NCI-H1417 treated with DMSO at 0.1 percent for 48 hours (cell line): Measurements from ENCODE around the gene CPD.

ENCODE experiments used
- DNase-seq: peaks from one replicate; lab custom pipeline; 2025; lab: John Stamatoyannopoulos, UW

The CPD gene

DNA sequence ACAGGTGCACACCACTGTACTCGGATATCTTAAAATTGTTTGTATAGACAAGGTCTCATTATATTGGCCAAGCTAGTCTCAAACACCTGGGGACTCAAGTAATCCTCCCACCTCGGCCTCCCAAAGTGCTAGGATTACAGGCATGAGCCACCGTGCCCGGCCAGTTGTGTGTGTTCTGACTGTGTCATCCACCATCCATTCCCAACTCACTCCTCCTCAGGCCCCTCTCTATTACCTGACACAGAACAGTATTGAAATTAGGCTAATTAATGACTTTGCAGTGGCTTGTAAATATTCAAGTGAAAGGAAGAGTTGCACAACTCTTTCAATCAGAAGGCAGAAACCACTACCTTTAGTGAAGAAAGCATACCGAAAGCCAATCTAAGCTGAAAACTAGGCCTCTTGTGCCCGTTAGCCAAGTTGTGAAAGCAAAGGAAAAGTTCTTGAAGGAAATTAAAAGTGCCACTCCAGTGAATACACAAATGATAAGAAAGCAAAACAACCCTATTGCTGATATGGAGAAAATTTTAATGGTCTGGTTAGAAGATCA is 127.2 kb downstream of the CPD start:
- DNase-seq: no peak

DNA sequence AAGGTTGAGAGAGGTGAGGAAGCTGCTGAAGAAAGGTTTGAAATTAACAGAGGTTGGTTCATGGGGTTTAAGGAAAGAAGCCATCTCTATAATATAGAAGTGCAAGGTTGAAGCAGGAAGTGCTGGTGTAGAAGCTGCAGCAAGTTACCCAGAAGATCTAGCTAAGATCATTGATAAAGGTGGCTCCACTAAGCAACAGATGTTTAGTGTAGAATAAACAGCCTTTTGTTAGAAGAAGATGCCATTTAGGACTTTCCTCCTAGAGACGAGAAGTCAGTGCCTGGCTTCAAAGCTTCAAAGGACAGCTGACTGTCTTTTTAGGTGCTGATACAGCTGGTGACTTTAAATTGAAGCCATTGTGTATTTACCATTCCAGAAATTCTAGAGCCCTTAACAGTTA is 127.8 kb downstream of the CPD start:
- DNase-seq: no peak

DNA sequence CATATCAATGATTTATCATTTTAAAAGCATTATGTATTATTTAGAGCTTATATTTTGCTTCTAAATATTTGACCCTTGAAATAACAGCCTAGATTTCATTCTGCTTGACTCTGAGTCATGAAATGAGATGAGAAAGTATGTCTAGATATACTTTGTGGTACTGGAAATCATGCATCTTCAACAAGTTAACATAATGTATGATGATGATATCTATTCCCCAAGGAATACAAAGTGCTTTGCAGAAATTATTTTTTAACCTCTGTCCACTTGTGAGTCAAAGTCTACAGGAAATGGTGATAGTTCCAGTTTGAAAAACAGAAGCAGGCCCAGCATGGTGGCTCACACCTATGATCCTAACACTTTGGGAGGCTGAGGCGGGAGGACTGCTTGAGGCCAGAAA is 134.6 kb downstream of the CPD start:
- DNase-seq: no peak

DNA sequence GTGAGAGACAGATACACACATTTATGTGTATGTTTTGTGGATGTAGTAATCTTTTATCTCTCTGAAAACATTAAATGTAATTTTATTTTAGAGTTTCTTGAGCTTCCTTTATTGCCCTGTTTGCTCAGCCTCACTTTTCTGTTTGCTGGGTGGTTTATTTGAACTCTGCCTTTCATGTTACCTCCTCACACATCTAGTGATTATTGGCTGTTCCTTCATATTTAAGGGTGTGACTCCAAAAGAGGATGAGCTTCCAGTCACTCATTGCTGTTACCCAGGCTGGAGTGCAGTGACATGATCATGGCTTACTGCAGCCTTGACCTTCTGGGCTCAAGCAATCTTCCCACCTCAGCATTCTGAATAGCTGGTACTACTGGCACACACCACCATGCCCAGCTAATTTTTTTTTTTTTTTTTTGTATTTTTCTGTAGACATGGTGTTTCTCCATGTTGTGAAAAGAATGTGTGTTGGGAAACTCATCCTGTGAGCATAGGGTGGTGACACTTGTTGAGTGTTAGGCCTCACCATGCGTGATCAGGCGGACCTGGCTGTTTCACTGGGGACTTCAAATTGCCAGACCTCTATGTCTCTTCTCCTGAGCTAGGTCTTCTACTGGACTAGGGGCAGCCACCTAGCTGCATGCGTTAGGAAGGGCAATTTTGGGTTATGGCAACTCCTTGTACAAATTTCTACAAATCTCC is 136.3 kb downstream of the CPD start:
- no peak for DNase-seq

DNA sequence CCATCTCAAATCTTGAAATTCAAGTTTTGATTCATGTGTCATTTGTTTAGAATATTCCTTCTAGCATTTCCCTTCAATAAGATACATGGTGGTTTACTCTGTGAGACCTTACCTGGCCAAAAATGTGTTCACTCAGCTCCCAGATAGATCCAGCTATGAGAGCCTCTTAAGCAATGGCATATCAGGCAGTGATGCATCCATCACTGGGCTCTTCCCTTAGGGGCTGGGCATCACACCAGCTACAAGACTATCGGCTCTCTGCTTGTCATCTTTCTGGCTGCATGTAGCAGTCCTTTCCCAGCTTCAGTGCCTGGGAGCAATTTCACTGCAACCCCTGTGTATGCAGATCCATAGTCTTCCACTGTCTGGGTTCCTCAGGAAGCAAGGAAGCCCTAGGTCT is 139.1 kb downstream of the CPD start:
- no peak for DNase-seq

DNA sequence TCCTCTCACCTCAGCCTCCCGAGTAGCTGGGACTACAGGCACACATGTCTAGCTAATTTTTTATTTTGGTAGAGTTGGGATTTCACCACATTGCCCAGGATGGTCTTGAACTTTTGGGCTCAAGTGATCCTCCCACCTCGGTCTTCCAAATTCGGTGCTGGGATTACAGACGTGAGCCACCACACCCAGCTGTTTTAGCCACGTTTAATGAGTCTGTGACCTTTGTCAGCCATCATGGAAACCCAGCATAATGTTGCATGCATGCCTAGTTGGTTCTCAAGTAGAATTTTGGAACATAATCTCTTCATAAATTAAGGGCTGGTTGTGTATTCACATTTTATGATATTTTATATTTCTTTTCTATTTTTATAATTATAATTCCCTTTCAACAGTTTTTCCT is 140.4 kb downstream of the CPD start:
- no peak for DNase-seq
